NCI-H146 (cell line): ENCODE results near the gene SEMA4C.

Experiments
- DNase-seq: peaks from one replicate; lab custom pipeline; 2025; lab: John Stamatoyannopoulos, UW

SEMA4C gene

DNA sequence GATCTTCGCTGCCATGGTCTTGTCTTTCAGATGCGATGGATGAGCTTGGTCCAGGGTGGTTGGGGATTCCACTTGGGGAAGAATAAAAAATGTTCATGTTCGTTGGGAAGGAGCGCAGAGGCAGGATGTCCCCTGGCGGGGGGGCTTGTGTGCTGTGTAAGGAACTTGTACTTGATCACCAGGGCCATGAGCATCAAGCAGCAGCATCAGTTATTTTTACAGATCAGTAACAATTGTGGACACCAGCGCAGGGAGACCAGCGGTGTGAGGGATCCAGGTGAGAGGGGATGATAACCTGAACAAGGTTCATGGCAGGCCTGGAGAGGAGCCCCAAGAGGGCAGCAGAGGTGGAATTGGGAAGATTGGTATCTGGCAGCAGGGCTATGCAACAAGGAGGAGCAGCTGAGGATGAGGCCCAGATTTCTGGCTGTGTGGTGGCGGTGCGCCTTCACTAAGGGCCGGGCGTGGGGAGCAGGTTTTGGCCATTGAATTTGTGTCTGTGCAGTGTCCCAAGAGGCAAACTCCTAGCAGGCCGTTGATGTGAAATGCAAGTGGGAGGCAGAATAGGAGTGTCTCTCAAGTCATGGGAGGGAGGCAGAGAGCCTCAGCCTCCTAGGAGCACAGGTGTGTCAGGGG lies 49.9 kb downstream of the SEMA4C start:
- DNase-seq, result no peak

DNA sequence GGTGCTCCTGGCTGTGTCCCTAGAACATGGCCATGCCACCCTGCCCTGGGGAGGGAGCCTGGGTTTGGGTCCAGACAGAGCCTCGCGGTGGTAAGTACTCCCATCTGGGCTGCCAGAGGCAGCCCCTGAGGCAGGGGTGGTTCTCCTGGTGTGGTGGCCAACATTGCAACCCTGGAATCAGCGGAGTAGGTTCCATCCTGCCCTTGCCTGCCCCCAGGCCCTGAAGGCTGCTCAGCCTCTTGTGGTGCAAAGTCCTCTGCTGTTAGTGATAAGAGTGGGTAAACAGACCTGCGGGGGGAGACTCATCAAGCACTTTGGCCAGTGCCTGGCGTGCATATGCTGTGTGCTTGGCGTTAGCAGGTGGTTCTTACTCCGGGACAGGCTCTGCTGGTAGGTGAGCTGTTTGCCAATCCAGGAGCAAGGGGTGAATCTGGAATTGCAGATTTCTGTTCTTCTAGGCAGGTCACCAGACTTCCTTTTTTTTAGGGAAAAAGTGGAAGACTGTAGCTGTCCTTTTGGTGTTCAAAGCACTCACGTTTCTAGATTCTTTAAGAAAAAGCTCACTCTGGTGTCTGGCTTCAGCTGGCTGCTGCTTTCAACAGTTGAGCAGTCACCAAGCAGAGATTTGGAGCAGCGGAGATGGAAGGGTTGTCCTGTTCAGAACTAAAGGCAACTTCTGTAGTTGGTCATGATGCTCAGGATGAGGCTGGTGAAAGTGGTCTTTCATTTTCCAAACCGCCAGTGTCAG lies 50.6 kb downstream of the SEMA4C start:
- DNase-seq, result peak; percentile 90

DNA sequence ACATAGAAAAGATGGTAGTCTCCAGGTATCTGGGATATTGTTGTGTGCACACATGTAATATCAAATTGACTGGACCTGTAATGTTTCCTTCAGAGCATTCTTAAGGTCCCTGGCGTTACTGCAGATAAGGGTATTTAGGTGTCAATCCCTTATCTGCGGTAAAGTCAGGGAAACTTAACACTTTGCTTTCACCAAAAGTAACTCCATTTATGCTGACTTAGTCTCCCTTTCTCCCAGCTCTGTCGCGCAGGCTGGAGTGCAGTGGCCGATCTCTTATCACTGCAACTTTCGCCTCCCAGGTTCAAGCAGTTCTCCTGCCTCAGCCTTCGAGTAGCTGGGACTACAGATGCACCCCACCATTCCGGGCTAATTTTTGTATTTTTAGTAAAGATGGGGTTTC lies 52.0 kb downstream of the SEMA4C start:
- DNase-seq, result no peak

DNA sequence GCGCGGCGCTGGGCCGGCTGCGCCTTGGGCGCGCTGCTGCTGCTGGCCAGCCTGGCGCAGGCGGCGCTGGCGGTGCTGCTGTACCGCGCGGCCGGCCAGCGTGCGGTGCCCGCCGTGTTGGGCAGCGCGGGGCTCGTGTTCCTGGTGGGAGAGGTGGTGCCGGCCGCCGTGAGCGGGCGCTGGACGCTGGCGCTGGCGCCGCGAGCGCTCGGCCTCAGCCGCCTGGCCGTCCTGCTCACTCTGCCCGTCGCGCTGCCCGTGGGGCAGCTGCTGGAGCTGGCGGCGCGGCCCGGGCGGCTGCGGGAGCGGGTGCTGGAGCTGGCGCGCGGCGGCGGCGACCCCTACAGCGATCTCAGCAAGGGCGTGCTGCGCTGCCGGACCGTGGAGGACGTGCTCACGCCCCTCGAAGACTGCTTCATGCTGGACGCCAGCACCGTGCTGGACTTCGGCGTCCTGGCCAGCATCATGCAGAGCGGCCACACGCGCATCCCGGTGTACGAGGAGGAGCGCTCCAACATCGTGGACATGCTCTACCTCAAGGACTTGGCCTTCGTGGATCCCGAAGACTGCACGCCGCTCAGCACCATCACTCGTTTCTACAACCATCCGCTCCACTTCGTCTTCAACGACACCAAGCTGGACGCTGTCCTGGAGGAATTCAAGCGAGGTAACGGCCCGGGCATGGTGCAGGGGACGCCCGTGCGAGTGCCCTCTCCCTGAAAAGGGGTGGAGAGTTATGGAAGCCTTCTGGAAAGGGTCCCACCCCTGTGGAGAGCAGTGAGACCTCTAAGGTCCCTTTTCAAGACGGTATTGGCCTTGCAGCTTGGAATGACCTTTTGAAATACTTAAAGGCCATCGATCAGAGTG lies 52.8 kb downstream of the SEMA4C start:
- DNase-seq, result peak; percentile 39

DNA sequence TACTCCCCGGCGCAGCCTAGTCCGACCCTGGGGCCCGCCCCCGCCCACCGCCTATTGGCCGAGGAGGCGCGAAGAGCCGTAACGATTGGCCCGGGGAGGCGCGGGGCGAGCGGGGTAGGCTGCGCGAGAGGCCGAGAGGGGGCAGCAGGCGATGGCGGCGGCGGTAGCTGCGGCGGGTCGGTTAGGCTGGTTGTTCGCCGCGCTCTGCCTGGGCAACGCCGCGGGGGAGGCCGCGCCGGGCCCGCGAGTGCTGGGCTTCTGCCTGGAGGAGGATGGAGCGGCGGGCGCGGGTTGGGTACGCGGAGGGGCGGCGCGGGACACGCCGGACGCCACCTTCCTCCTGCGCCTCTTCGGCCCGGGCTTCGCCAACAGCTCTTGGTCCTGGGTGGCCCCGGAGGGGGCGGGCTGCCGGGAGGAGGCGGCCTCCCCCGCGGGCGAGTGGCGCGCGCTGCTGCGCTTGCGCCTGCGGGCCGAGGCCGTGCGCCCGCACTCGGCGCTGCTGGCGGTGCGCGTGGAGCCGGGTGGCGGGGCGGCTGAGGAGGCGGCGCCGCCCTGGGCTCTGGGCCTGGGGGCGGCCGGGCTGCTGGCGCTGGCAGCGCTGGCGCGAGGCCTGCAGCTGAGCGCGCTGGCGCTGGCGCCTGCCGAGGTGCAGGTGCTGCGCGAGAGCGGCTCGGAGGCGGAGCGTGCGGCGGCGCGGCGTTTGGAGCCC lies 53.6 kb downstream of the SEMA4C start, which contains the start of gene CNNM3:
Gene CNNM3 (plus strand): TSS at position 142 of the 709 bp plus-strand sequence. CDS start 10 bp downstream, at position 152.
- peak; percentile 94 for DNase-seq

DNA sequence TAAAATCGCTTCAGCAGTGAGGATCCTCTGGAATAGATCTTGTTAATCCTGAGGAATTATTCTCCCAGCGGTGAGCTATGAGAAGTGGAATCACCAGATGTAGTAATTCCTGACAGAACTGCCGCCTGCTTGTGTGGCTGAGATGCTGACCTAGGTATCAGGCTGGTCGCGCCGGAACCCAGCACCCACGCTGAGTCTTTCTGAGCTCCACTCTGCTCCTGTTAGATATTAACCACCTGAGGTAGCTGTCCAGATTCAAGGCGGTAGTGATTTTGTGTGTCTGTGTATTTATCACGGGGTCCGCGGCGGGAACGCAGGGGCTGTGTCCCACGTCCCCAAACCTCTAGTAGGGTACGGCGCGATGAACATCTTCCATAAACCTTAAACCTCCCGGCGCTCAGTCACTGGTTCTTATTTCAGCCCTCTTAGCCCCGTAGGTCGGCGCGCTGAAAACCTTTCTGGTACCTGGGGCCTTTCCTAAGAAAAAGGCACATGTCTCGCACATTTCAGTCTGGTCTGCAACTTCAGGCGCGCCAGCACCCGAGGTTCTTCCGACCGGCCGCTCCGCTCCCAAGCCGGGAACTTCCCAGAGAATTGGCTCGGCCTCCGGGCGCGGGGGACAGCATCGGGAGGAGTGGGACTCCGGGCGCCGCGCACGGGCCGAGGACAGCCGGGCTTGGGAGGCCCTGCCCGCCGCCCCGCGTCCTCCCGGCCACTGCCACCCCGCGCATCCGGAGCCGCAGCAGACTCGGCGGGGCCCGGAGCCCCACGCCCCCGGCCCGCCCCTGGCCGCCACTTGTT lies 54.4 kb downstream of the SEMA4C start:
- DNase-seq, result peak; percentile 19

DNA sequence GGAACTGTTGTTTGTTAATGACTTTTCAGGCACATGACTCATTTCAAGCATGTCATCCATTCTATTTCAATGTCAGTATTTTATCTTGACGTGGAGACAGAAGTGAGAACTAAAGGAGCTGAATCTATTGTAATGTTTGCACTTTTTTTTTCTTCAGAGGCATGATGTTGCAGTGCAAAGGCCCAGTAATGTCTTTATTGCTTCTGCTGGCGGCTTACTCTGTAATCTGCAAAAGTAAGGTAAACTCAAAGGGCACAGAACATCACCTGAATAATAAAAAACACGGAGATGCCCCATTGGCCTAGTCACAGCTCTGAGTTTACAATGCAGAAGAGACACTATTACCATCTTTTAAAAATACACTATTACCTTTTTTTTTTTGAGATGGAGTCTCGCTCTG lies 56.2 kb downstream of the SEMA4C start:
- DNase-seq, result no peak

DNA sequence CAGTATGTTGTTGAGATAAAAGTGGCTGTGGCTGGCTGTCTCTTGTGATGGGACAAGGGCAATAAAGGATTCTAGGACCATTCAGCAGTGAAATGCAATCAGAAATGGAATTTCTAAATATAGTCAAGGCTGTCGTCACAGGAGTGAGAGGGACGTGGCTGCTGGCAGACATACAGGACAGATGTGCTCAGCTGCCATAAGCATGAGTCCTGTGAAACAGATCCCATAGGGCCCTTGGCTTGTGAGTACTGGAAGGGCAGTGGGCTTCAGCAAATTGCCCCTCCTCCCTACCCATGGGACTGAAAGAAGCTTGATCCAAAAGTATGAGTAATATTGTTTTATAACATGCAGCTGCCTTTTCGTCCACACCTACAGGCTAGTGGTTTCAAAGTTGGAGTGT lies 58.0 kb downstream of the SEMA4C start:
- no peak for DNase-seq

DNA sequence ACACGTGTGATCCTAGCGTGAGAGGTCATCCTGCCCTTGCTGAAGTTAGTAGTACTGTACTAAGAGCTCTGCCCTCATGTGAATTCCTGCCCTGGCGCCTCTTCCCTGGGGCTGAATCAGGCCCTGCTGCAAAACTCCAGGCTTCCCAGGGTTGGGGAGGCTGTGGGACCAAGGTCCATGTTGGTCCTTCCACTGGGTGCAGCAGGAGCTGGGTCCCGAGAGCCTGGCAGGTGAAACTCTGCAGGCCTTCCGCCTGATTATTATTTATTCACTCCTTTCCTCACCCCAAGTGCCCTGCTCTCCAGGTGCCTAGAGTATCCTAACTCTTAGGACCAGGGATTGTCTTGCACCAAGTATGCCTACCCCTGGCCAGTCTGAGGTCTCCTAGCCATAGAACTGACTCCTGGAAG lies 59.1 kb downstream of the SEMA4C start:
- DNase-seq, result no peak

DNA sequence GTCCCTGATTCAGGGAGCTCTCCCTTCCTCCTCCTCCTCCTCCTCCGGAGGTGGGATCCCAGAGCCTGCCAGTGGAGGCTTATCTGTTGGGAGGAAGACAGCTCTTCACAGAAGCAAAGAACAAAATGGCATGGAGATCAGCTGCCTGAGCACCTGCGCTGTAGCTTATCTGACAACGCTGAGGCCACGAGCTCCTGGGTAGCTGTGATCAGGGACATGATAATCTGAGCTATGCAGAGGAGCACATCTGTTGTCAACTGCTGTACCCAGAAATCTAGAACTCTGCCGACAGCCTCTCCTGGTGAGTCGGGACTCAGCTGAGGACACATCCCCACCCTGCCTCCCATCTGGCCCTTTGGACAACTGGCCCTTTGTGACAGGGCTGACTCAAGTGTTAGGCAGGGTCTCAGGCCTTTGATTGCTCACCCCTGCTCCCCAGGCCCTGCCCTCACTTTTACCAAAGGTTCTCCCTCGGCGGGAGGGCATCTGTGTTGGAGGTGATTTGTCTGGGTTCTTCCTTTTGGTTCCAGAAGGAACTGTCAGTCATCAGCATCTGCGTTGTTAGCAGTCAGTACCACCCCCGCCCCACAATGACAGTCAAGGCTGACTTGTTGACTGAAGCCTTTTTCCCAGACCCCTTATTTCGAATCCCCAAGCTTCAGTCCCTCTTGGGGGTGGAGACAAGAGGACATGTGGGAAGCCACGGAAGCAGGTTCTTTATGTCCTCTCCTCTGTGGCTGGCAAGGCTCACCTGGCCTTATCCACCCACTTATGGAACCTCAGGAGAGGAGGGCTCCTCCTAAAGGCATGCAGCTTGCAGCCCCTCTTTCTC lies 59.7 kb downstream of the SEMA4C start:
- DNase-seq, result no peak
